ENCODE data around the gene PRR23A.

DNA sequence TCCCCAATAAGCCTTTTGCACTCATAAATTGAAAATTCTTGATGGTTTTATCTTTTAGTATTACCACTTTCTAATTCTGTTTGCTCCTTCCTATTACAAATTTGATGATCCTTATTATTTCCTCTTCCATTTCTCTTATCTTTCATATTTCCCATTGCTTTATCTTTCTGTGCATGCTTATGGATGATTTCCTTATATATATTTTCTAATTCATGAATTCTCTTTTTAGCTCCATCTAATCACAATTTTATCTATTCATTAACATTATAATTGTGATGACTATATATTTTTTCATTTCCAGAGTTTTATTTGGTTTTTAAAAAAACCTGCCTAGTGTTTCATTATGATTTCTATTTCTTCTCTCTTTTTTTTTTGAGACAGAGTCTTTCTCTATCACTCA is 41.1 kb downstream of the PRR23A start:
- TF ChIP-seq, protein P1, sequence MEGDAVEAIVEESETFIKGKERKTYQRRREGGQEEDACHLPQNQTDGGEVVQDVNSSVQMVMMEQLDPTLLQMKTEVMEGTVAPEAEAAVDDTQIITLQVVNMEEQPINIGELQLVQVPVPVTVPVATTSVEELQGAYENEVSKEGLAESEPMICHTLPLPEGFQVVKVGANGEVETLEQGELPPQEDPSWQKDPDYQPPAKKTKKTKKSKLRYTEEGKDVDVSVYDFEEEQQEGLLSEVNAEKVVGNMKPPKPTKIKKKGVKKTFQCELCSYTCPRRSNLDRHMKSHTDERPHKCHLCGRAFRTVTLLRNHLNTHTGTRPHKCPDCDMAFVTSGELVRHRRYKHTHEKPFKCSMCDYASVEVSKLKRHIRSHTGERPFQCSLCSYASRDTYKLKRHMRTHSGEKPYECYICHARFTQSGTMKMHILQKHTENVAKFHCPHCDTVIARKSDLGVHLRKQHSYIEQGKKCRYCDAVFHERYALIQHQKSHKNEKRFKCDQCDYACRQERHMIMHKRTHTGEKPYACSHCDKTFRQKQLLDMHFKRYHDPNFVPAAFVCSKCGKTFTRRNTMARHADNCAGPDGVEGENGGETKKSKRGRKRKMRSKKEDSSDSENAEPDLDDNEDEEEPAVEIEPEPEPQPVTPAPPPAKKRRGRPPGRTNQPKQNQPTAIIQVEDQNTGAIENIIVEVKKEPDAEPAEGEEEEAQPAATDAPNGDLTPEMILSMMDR (IDR thresholded peaks at IDR 0.05; ENCODE audit: low read length): no peak
- TF ChIP-seq EZH2 (optimal IDR thresholded peaks at IDR 0.05; ENCODE audit: low read depth, low read length) (no peak), EZH2phosphoT487 (IDR thresholded peaks at IDR 0.05; ENCODE audit: low read length) (no peak)

Data from MM.1S (cell line).